ENCODE results near the gene ERBB4.

ERBB4 gene

GRCh38 chr2:211436182-211436581 lies 1102.4 kb downstream of the ERBB4 start:
- no peak for DNase-seq (ENCODE audit: low read depth in 1 of 2, low spot score in 1 of 2)

- no peak for DNase-seq (ENCODE audit: low read depth in 1 of 2, low spot score in 1 of 2)
Measured at GRCh38 chr2:211435331-211435730, 1103.3 kb downstream of the ERBB4 start.

DNA sequence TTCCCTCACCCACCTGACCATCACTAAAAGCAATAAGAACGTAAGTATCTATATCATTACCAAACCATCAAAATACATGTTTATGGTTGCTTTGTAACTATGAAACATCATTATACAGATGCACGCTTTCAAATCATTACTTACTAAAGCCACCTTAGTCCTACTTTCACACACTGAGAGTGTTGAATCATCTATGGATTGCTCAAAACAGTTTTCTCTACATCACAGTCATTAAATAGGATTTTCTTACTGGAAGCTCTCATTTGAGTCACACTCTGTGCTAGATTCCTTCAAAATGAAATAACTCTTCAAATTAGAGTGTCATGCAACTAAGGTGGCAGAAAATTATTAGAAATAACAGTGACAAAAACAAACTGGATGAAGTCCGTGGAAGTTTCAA lies 1103.8 kb downstream of the ERBB4 start:
- no peak for DNase-seq (ENCODE audit: low read depth in 1 of 2, low spot score in 1 of 2)

DNA sequence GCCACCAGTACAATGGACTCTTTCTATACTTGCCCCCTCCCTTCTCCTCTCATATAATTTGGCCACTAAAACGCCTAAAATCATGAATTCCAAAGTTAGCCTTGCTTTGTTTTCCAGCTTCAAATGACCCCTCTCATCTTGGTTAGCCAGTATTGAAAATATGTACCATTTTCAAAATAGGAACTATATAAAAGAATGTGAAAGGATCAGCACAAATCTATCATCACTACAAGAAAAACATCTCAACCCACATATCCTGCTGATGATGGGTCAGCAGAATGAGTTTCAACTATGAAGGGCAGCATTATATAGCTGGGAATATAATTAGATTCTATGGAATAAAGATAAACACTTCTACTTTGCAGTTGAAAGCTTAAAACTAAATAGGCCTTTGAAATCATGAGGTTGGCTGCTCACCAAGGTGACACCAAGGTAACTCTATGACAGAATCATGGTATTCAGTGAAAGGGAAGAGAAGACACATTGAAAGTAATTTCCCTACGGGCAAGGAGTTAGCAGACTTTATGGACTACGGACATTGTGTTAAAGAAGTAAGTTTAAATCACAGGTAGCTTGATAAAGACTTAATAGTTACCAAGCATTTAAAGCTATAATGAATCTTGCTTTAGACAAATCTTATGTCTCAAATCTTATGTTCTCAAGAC lies 1109.2 kb downstream of the ERBB4 start:
- no peak for DNase-seq (ENCODE audit: low read depth in 1 of 2, low spot score in 1 of 2)

GRCh38 chr2:211426240-211426639 lies 1112.4 kb downstream of the ERBB4 start:
- DNase-seq (ENCODE audit: low read depth in 1 of 2, low spot score in 1 of 2): no peak

DNA sequence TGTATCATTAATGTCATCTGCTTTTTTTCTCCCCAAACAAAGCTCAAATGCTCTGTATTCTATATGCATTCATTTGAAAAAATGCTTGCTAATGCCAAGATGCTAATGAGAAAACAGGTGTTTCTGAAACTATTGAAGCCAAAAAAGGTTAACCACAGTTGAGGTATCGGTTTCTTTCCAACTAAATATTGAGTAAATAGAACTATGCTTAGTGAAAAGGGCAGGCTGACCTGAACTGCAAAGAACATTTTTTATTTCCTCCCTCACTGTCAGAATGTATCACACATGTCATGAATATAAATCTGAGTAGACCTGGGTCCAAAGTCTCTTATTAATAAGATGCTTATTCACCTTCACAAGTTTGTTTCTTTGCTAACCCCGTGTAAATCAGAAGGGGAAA lies 1115.6 kb downstream of the ERBB4 start:
- DNase-seq (ENCODE audit: low read depth in 1 of 2, low spot score in 1 of 2): no peak

GRCh38 chr2:211417544-211417943 lies 1121.1 kb downstream of the ERBB4 start:
- no peak for DNase-seq (ENCODE audit: low read depth in 1 of 2, low spot score in 1 of 2)

- no peak for DNase-seq (ENCODE audit: low read depth in 1 of 2, low spot score in 1 of 2)
Measured at GRCh38 chr2:211416373-211416772, 1122.2 kb downstream of the ERBB4 start.

- no peak for DNase-seq (ENCODE audit: low read depth in 1 of 2, low spot score in 1 of 2)
Measured at GRCh38 chr2:211413746-211414145, 1124.9 kb downstream of the ERBB4 start.

- DNase-seq (ENCODE audit: low read depth in 1 of 2, low spot score in 1 of 2): no peak
Measured at GRCh38 chr2:211408483-211408891, 1130.1 kb downstream of the ERBB4 start.

DNA sequence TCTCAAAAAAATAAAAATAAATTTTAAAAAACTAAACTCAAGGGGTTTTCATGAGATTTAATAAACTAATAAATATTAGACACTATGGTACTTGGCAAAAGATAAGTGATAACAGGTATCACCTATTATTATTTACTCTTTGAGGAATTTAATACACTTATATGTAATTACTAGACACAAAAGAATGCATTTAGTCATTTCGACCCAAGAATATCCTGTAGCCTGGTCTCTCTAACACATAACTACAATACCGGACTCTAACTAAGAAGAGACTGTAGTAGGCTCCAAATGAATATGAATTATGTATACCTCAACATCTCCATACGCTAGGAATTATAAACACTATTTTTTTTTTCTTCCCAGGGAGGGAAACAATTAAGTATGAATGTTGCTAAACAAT lies 1131.5 kb downstream of the ERBB4 start:
- DNase-seq (ENCODE audit: low read depth in 1 of 2, low spot score in 1 of 2): no peak

DNA sequence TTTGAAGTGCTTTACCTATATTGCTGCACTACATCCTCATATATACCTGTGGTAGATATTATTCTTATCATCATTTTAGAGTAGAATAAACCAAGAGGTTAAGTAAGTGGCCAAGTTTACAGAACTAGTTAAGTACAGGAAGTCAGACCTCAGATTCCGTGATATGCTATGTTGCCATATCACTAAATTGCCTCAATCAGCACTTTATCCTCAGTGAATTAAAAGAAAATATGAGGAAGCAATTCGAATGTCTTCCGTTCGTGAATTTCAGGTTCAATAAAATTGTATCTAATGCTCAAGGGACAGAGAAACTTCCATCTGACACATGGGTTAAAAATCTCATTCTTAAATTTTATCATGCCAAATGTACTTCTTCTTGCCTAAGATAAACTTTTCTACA lies 1133.6 kb downstream of the ERBB4 start:
- DNase-seq (ENCODE audit: low read depth in 1 of 2, low spot score in 1 of 2): no peak

DNA sequence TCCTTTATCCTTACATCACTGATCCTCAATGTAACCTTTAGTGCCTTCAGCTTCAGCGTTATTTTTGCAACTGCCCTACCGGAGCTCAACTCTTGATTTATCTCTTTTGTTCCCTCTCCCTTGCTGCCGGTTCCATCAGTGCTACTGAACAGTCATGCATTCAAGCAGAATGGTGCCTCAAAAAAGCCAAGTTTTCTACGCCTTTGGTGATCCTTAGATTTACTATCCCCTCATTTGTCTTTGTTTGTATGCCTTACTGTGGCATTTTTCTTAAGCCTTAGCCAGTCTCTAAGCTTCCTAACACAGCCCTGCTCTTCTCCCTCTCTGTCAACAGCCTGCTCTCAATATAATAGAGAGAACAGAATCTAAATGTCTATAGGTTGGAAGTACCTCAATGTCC lies 1134.5 kb downstream of the ERBB4 start:
- DNase-seq (ENCODE audit: low read depth in 1 of 2, low spot score in 1 of 2): no peak

DNA sequence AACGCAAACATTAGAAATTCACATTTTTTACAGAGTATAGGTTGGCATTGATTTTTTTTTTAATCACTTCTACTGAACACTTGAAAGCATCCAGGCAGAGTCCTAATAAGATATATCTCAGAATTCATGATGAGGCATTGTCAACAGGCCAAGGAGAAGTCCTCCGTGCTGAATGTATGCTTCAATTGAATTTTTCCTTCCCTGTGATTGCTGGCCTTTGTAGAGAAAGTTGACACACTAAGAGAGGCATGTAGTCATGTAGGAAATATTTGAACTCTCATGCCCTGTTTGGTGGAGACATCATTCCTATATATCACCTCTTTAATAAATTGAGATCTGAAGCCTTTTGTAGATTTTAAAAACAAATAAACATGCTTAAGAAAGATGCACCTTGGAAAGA lies 1137.3 kb downstream of the ERBB4 start:
- no peak for DNase-seq (ENCODE audit: low read depth in 1 of 2, low spot score in 1 of 2)

DNA sequence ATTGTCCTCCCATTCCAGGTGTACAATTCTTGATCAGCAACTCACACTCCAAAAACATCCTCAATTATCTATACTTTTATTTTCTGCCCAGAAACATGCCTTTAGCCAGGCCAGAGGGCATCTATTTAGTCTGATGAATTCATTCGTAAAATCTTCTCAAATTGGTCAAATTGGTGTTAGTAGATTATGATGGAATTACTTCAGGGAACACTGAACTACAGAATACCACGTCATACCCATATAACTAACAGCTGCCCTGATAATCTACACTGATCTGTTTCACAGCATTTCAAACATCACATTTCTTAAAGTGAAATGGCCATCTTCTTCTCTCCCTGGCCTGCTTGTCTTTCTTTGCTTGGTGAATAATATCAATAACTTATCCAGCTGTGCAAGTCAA lies 1140.8 kb downstream of the ERBB4 start:
- DNase-seq (ENCODE audit: low read depth in 1 of 2, low spot score in 1 of 2): no peak

DNA sequence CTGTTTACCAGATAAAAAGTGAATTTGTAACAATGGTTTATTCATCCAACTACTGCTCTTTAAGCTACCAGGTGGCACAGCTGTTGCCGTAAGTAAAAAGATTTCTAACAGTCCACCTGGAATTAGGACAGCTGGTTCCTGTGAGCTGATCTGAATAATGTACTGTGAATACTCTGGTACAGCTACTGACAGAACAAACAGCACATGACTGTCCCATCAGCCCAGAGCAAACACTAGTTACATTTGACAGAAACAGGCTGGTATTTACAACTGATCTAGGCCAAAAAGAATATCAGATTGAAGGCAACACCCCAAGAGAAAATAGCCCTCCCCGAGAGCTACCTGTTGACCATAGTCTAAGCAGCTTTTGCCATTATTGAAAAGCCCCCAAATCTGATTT lies 1141.8 kb downstream of the ERBB4 start:
- no peak for DNase-seq (ENCODE audit: low read depth in 1 of 2, low spot score in 1 of 2)

- DNase-seq (ENCODE audit: low read depth in 1 of 2, low spot score in 1 of 2): no peak
Measured at GRCh38 chr2:211391189-211391567, 1147.4 kb downstream of the ERBB4 start.

DNA sequence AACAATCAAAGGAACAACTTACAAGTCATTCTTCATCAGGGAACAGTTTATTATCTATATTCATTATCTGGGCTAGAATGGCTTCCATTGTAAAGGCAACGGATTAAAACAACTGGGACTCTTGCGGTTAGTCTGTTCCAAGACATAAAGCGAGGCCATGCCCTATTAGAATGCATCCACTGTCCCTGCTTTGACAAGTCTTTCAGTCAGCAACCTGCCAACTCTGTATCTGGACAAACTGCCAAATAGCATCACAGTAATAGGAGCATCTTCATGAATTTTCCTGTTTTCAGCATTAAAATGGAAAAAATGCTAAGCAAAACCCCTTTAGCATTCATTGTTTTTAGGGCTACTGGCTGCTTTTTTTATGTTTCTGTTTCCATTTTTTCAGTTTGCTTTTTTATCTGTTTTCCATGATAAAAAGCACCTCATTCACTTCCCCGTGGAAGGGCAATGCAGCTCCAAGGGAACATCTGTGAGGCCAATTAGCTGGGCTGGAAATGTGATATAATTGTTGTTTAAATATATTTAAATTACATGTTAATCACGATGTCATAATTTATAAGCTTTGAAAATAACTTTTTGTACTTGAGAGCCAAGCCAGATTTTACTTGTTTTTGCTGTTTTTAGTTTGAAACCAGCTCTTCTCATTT lies 1147.9 kb downstream of the ERBB4 start:
- no peak for DNase-seq (ENCODE audit: low read depth in 1 of 2, low spot score in 1 of 2)

- no peak for DNase-seq (ENCODE audit: low read depth in 1 of 2, low spot score in 1 of 2)
Measured at GRCh38 chr2:211387734-211388133, 1150.9 kb downstream of the ERBB4 start.

- DNase-seq (ENCODE audit: low read depth in 1 of 2, low spot score in 1 of 2): no peak
Measured at GRCh38 chr2:211380041-211380440, 1158.6 kb downstream of the ERBB4 start.

- DNase-seq (ENCODE audit: low read depth in 1 of 2, low spot score in 1 of 2): no peak
Measured at GRCh38 chr2:211376410-211376809, 1162.2 kb downstream of the ERBB4 start.

- DNase-seq (ENCODE audit: low read depth in 1 of 2, low spot score in 1 of 2): no peak
Measured at GRCh38 chr2:211373203-211373602, 1165.4 kb downstream of the ERBB4 start.

GRCh38 chr2:211371465-211371864 lies 1167.1 kb downstream of the ERBB4 start:
- DNase-seq (ENCODE audit: low read depth in 1 of 2, low spot score in 1 of 2): no peak
